Esophagus muscularis mucosa (tissue), 3 donors: ENCODE results near the gene TP53I13.
A peak's percentile ranks its signal among the peaks of the same experiment; 100 is the strongest.

ENCODE experiments used
- POLR2A ChIP-seq: fragments of 450-650 bp; IDR thresholded peaks from one replicate; pipeline ENCODE4 v1.6.1; 2017; ENCODE audit warnings: antibody characterized with exemption, moderate library complexity, mild to moderate bottlenecking, low read depth
- TF ChIP-seq, protein P1 (sequence below), 3 experiments: fragments of 200-600 bp in 2 of 3; fragments of 450-650 bp in 1 of 3; sonication (generic) in 2 of 3; IDR thresholded peaks; one replicate each; pipeline ENCODE4 v1.5.1; 2017 to 2019; ENCODE audit warnings: antibody characterized with exemption in 3 of 3, mild to moderate bottlenecking in 2 of 3, moderate library complexity in 1 of 3

DNA sequence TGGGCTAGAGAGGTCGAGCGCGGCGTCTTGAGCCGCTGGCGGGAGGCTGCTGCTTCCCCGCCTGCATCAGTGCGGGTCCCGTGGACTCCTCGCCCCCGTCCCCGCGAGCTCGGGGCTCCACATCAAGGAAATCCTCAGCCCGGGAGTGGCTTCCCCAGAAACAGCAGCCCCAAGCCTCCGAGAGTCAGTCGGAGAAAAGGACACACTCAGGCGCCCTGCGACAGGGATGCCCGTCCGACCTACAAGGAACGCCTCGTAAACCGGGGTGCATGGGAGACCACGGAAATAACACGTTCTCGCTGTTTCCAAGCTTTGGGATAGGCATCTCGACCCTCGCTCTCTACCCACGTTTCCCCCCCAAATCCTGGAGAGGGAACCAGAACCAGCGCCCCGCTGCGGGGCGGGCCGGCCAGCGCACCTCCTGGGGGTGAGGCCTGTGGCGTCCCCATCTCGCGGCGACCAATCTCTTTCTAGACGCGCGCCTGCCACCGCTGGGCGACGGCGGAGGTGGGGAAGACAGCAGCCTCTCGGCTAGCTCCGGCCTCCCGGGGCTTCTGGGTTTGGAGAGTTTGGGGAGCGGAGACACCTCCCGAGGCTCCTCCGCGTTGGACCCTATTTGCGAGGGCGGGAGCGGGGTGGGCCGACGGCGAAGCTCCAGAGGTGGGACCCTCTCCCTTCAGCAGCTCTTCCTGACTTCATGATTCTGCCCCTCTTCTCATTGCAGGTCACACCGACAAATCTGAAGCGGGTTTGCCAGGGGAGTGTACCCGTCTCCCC is 759 bp upstream of the TP53I13 start:
- no peak for TF ChIP-seq POLR2A
- TF ChIP-seq, protein P1, sequence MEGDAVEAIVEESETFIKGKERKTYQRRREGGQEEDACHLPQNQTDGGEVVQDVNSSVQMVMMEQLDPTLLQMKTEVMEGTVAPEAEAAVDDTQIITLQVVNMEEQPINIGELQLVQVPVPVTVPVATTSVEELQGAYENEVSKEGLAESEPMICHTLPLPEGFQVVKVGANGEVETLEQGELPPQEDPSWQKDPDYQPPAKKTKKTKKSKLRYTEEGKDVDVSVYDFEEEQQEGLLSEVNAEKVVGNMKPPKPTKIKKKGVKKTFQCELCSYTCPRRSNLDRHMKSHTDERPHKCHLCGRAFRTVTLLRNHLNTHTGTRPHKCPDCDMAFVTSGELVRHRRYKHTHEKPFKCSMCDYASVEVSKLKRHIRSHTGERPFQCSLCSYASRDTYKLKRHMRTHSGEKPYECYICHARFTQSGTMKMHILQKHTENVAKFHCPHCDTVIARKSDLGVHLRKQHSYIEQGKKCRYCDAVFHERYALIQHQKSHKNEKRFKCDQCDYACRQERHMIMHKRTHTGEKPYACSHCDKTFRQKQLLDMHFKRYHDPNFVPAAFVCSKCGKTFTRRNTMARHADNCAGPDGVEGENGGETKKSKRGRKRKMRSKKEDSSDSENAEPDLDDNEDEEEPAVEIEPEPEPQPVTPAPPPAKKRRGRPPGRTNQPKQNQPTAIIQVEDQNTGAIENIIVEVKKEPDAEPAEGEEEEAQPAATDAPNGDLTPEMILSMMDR (IDR thresholded peaks at IDR 0.05) = peak; percentile 29 to 58 (median 33)
